GM21786 (cell line): ENCODE data around the gene B3GNT4.
"Not testable (repeated sequence)": the region's sequence is repeated elsewhere in the genome, so short reads cannot be mapped to it uniquely, and the experiment has no call there.

Experiments
- ATAC-seq: cut with Tn5 transposase; IDR thresholded peaks from one replicate; pipeline ENCODE4 v1.9.1; 2021; ENCODE audit not compliant: unreplicated experiment

Gene B3GNT4

DNA sequence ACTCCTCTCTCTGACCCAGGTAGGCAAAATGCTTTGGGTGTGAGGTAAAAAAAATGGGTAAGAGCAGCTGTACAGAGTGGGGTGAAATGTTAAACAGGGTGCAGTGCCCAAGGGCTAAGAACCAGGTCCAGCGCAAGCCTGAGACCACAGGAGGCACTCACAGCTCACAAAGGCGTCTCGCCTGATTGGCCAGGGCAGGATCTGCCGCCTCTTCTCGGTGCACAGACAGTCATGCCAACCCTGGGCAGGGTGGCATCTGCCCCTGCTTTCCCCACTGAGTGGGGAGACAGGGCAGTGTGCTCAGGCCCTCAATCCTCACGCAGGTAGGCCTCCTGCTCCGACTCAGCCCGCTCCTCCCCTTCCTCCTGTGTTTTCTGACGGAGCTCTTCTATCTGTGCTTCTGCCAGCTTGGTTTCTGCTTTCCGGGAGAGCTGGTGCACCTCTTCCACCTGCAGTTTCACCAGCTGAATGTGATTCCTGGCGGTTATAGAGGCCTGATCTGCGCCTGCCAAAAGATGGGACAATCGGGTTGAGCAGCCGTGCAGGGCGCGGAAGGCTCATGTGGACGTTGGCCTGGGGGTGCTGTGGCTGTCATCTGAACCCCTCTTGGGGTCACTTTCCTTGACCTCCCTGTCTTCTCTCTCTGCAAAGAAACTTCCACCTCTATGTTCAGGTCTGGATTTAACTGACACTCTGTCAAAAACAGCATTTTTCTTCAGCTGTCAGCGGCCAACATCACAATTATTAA is 4.7 kb downstream of the B3GNT4 start:
- ATAC-seq, result no peak

DNA sequence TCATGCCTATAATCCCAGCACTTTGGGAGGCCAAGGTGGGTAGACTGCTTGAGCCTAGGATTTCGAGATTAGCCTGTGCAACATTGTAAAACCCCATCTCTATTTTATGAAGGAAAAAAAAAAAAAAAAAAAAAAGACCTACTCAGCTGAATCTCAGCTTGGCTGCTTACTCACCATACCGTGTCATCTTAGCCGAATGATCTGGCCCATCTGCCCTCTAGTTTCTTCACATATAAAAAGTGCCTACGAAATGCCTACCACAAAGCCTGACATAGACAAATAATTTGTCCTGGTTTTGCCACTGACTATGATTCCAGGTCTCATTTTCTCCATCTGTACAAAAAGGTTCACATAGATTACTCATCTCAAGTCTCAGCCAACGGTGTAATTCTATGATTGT is 12.3 kb downstream of the B3GNT4 start:
- ATAC-seq, result no peak

GRCh38 chr12:122216445-122216844 is 12.9 kb downstream of the B3GNT4 start:
- no peak for ATAC-seq

- ATAC-seq, result peak; percentile 90
Observed at GRCh38 chr12:122225683-122226365, 22.3 kb downstream of the B3GNT4 start, which contains the start of gene DIABLO. Gene DIABLO, minus strand, starts transcription at chr12:122226052. Its CDS starts 38 bp downstream, at chr12:122226014.

- no peak for ATAC-seq
Observed at GRCh38 chr12:122226366-122227125, 23.0 kb downstream of the B3GNT4 start.

DNA sequence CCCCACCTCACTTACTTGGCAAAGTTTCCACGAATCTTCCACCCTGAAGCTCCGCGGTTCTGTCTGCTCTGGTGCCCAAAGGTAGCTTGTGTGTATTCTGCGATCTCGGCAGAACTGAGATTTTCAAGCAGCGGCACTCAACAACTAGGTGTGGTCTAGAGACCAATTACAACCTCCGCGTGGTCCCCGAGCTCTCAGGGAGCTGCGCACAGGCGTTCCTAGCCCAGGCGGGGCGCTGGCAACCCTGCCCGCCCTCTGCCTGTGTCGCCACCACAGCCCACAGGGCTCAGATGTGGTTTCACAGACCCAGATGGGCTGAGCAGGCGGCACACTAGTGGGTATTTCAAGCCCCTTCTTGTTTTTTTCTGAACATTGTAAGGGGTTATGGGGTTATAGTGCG is 23.8 kb downstream of the B3GNT4 start:
- no peak for ATAC-seq

DNA sequence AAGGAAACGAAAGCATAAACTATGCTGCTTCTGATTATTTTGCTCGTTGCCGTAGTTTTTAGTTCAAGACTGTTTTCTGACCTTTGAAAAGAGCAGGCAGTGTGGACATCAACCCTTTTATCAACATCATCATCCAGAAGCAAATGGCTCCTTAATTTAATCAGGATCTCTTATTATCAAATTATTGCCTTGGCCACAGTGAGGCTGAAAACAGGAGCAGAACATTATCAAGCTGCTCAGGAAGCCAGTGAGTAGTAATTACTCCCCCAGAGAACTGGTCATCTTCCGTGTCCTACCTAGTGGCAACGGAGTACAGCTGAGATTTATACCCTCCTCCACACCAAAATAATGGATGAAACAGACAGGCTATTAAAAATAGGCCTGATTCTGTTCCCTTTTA is 24.6 kb downstream of the B3GNT4 start:
- no peak for ATAC-seq

GRCh38 chr12:122230798-122231197 is 27.3 kb downstream of the B3GNT4 start:
- ATAC-seq, result no peak

GRCh38 chr12:122232691-122233090 is 29.2 kb downstream of the B3GNT4 start:
- no peak for ATAC-seq

- ATAC-seq, result no peak
Observed at GRCh38 chr12:122235741-122236140, 32.2 kb downstream of the B3GNT4 start.

DNA sequence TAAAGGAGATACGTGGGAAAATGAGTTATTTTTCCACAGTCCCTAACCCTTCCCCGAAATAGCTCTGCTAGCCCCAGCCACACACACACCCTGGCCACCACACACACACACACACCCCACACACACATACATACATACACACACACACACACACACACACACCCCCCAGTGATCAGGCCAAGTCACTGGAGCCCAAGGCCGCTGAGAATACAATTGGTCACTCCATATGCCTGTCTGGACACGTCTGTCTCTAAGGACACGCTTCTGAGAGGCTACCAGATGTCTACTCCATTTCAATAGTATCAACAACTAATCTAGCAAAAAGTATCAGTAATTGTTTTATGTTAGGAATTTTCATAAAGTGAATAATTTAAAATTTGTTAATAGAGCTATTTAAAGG is 35.4 kb downstream of the B3GNT4 start:
- ATAC-seq, result no peak

DNA sequence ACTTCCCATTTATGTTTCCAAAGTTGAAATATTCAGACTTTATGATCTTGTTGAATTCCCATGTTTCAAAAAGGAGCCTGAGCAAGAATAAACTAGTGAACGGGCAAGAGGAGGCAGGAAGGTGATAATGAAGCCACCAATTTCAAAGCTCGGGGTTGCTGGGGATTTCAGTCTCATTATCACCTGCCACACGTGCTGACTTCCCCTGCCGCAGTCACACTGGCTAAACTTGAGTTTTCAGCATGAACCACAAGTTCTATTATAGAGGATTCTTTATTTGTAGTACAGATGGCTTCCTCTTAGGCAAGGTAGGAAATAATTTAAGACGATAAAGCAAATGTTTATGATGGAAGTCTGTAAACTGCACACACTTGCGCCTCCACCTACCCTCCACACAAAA is 40.5 kb downstream of the B3GNT4 start:
- ATAC-seq, result no peak

DNA sequence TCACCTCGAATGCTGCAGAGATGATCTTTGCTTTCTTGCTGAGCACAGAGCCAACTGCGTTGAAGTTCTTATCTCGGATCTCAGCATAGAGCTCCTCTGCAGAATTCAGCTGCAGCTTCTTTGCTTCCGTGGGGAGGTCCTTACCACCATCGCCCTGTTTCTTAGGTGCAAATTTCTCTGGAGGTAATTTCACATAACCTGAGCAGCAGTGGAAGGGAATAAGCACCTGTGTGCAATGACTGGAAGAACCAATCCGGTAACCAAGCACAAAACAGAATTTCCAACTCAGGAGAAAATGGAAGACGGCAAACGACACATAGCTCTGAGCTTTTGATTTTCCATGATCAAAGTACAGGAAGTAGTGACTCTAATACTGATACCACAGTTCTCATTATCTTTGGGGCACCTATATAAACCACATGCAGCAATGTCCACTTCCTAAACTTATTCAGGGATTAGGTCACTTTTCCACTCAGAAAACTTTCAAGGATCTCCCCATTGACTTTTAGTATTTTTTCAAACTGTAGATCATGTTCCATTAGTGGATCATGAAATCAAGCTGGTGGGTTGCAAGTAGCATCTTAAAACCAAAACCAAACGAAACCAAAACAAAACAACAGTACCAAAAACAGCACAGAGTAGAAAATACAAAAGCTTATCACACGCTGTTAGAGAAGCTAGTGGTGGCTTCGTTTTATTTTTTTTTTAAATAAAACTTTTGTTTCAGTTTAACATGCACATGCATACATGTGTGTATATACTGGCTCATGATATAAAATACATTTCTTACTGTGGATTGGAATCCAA is 41.3 kb downstream of the B3GNT4 start:
- ATAC-seq, result no peak

DNA sequence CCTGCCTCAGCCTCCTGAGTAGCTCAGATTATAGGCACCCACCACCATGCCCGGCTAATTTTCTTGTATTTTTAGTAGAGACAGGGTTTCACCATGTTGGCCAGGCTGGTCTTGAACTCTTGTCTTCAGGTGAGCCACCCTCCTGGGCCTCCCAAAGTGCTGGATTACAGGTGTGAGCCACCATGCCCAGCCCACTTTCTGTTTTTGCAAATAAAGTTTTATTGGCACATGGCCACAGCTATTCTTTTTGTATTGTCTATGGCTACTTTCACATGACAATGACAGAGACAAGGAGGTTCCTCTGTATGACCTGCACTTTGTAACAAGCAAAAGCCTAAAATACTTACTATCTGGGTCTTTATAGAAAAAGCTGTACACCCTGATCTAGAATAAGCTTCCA is 42.0 kb downstream of the B3GNT4 start:
- no peak for ATAC-seq

DNA sequence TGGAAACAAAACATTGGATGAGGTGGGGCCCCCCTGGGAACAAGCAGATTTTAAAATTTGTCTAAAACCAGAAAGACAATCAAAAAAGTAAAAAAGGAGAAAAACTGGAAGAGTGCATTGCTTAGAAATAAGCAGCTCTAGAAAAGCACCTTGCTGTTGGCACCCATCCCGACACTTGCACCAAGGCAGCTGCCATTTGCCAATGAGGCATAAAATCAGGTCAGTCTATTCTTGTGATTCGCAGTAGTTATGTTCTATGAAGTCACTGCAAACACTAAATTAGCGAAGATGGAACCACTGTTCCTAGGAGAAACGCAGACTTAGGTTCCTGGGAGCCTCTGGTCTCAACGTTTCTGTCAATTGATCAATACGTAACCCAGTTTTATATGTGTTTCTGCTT is 46.5 kb downstream of the B3GNT4 start:
- no peak for ATAC-seq

- ATAC-seq, result no peak
Observed at GRCh38 chr12:122250536-122250935, 47.0 kb downstream of the B3GNT4 start.

DNA sequence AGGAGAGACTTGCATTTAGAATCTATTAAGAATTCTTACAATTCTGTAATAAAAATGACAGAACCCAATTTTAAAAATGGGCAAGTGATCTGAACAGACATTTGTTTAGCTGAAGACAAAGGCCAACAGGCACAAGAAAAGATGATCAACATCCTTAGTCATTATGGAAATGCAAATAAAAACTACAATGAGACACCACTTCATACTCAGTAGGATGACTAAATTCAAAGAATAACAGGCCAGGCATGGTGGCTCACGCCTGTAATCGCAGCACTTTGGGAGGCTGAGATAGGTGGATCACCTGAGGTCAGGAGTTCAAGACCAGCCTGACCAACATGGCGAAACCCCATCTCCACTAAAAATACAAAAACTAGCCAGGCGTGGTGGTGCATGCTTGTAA is 55.0 kb downstream of the B3GNT4 start:
- ATAC-seq, result not testable (repeated sequence)
